ENCODE measurements around the gene PCDHGB1. TPM values are rescaled to one million over a fixed set of nuclear protein-coding genes. Genes with fewer than 3 reads are reported as not detected.

Gene PCDHGB1
- total RNA-seq, 1 experiment from 2014 or later: 2.0 TPM

DNA sequence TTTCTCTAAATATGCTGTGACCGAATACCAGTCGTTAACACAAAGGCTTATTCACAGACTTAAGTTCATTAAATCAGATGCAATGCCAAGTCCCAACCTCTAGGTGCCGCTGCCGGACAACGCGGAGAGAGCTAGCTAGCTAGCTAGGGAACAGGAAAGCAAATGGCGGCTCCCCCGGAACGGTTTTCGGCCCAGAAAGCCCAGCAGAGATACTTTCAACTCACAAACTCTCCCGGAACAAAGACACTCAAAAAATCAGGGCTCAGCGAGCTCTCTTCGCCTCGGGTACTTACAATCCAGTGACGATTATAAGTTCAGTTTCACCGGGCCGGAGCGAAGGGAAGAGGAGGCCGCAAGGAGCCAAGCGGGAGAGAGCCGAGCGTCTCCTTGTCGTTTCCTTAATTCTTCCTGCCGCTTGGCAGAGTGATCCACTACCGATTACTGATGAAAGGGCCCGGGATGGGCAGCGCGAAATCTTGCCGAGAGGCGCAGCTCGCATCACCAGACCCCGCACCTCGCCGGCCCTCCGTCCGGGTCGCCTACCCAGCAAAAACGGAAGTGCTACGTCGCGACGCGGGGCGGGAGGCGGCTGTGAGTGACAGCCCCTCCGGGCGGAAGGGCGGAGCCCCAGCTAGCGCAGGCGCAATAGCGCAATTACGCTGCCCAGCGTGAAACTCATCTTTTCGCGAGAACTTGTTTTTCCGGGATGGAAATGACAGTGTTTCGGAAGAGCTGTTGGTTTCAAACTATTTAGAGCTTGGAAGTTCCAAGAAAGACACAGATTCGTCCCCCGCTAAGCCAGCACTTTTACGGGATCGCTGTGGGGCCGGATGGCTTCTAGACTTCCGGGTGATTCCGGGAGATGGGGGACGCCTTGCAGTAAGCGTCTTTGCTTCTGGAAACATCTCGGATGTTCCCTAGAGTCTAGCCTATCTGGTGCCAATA, 29.4 kb upstream of the PCDHGB1 start, which contains the start of gene TAF7:
TSS of gene TAF7 (minus strand) at position 560 of the 945 bp plus-strand sequence. CDS start 740 bp downstream, outside the sequence.
- DNase-seq (ENCODE audit: low read depth, low spot score) (peak; percentile 84), ATAC-seq (peak; percentile 98)
- ChIA-PET CTCF (interaction anchor here (0.8 to 1.4 kb wide), 4 partner anchors 10 to 112 kb away, joined by 3 to 7 read pairs (median 4); partner anchors contain the start of genes PCDHB12, PCDHGA1, PCDHGA10 and PCDHGB1), POLR2A (interaction anchor here (0.6 to 1.4 kb wide), 3 partner anchors 10 to 567 kb away, joined by 3 to 14 read pairs (median 4); partner anchors contain the start of genes PCDHGA1 and PCDHGA3)
- no peaks in the 10 kb centered on the region for H3K4me1 ChIP-seq (ENCODE audit: control insufficient read depth, insufficient read depth, low read length)
- peaks cover 45% of the 10 kb centered on the region for H3K9me3 ChIP-seq (ENCODE audit: control insufficient read depth, insufficient read depth, low read depth, low read length)
- BruUV-seq (replicated peaks): no TSS peak
- TF ChIP-seq, protein P1, sequence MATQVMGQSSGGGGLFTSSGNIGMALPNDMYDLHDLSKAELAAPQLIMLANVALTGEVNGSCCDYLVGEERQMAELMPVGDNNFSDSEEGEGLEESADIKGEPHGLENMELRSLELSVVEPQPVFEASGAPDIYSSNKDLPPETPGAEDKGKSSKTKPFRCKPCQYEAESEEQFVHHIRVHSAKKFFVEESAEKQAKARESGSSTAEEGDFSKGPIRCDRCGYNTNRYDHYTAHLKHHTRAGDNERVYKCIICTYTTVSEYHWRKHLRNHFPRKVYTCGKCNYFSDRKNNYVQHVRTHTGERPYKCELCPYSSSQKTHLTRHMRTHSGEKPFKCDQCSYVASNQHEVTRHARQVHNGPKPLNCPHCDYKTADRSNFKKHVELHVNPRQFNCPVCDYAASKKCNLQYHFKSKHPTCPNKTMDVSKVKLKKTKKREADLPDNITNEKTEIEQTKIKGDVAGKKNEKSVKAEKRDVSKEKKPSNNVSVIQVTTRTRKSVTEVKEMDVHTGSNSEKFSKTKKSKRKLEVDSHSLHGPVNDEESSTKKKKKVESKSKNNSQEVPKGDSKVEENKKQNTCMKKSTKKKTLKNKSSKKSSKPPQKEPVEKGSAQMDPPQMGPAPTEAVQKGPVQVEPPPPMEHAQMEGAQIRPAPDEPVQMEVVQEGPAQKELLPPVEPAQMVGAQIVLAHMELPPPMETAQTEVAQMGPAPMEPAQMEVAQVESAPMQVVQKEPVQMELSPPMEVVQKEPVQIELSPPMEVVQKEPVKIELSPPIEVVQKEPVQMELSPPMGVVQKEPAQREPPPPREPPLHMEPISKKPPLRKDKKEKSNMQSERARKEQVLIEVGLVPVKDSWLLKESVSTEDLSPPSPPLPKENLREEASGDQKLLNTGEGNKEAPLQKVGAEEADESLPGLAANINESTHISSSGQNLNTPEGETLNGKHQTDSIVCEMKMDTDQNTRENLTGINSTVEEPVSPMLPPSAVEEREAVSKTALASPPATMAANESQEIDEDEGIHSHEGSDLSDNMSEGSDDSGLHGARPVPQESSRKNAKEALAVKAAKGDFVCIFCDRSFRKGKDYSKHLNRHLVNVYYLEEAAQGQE (IDR thresholded peaks at IDR 0.05; ENCODE audit: insufficient read depth in 1 of 2, low read depth in 2 of 2, low read length in 1 of 2): no peak; a peak in 1 of 4 replicates
- TF ChIP-seq SIN3A (IDR thresholded peaks at IDR 0.05; ENCODE audit: borderline replicate concordance, insufficient read depth, low read depth, low read length) (no peak), POLR2AphosphoS5 (IDR thresholded peaks at IDR 0.05; ENCODE audit: low read depth, low read length) (peak; percentile 98), TCF7L2 (IDR thresholded peaks at IDR 0.05; ENCODE audit: low read depth, low read length) (peak; percentile 54; the same call in 1 of the 2 replicates)
- TF ChIP-seq, protein P2, sequence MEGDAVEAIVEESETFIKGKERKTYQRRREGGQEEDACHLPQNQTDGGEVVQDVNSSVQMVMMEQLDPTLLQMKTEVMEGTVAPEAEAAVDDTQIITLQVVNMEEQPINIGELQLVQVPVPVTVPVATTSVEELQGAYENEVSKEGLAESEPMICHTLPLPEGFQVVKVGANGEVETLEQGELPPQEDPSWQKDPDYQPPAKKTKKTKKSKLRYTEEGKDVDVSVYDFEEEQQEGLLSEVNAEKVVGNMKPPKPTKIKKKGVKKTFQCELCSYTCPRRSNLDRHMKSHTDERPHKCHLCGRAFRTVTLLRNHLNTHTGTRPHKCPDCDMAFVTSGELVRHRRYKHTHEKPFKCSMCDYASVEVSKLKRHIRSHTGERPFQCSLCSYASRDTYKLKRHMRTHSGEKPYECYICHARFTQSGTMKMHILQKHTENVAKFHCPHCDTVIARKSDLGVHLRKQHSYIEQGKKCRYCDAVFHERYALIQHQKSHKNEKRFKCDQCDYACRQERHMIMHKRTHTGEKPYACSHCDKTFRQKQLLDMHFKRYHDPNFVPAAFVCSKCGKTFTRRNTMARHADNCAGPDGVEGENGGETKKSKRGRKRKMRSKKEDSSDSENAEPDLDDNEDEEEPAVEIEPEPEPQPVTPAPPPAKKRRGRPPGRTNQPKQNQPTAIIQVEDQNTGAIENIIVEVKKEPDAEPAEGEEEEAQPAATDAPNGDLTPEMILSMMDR (IDR thresholded peaks at IDR 0.05): peak; percentile 94
- H3K4me3 ChIP-seq (ENCODE audit: low read depth in 2 of 2, low read length in 2 of 2): peak within 1 kb of the TSS; percentile 82 to 91
- no peaks in the 10 kb centered on the region for H3K27me3 ChIP-seq (ENCODE audit: control insufficient read depth, insufficient read depth, low read length)
- H3K36me3 ChIP-seq (ENCODE audit: control insufficient read depth, insufficient read depth, low read length): peaks cover 2% of the 10 kb centered on the region
- peak within 1 kb of the TSS; percentile 96 for H3K27ac ChIP-seq (ENCODE audit: low read length)
- intact Hi-C loops (cut with micrococcal nuclease; ENCODE audit: unreplicated experiment): no loop called here
- in situ Hi-C loops (cut with HindIII; ENCODE audit: low pct_unique_long_range_greater_than_20kb, low sequenced_read_pairs): no loop called here

DNA sequence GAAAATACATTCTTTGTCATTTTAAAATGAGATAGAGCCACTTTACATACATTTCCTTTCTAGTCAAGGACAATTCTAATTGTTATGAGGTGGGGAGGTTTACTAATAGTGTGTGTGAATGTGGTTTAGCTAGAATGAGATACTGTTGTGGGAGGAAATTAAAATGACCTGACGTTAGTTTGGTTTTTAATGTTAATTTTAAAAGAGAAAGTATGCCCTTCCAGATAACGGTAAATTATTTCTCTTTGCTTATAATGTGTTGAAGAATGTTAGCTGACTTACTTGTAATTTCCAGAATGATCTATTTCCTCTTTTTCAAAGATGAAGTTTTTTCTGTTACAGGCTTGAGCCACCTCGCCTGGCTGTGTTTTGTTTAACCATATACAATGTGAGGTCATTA, 27.6 kb upstream of the PCDHGB1 start:
- intact Hi-C loops (cut with micrococcal nuclease; ENCODE audit: unreplicated experiment): no loop called here
- BruUV-seq (replicated peaks): no TSS peak
- POLR2A ChIA-PET: no interaction called here

More for the DNA sequence above, 27.6 kb upstream of the PCDHGB1 start:
- in situ Hi-C loops (cut with HindIII; ENCODE audit: low pct_unique_long_range_greater_than_20kb, low sequenced_read_pairs): no loop called here
- DNase-seq (ENCODE audit: low read depth, low spot score) (no peak), ATAC-seq (no peak)
- Histone ChIP-seq H3K4me1 (ENCODE audit: control insufficient read depth, insufficient read depth, low read length) (no peaks in the 10 kb centered on the region), H3K36me3 (ENCODE audit: control insufficient read depth, insufficient read depth, low read length) (peaks cover 2% of the 10 kb centered on the region), H3K4me3 (ENCODE audit: low read depth in 2 of 2, low read length in 2 of 2) (no peak overlapping the region), H3K9me3 (ENCODE audit: control insufficient read depth, insufficient read depth, low read depth, low read length) (peaks cover 38% of the 10 kb centered on the region), H3K27me3 (ENCODE audit: control insufficient read depth, insufficient read depth, low read length) (no peaks in the 10 kb centered on the region), H3K27ac (ENCODE audit: low read length) (no peak overlapping the region)
- TF ChIP-seq SIN3A (IDR thresholded peaks at IDR 0.05; ENCODE audit: borderline replicate concordance, insufficient read depth, low read depth, low read length): no peak
- TF ChIP-seq, protein P1 (IDR thresholded peaks at IDR 0.05; ENCODE audit: insufficient read depth in 1 of 2, low read depth in 2 of 2, low read length in 1 of 2): no peak
- TF ChIP-seq TCF7L2 (IDR thresholded peaks at IDR 0.05; ENCODE audit: low read depth, low read length): no peak
- TF ChIP-seq, protein P2 (IDR thresholded peaks at IDR 0.05): no peak
- no peak for TF ChIP-seq POLR2AphosphoS5 (IDR thresholded peaks at IDR 0.05; ENCODE audit: low read depth, low read length)
- CTCF ChIA-PET: no interaction called here
